Central memory CD8-positive, alpha-beta T cell (primary cell): ENCODE results near the gene NHLRC4.

Source experiments
- ATAC-seq: fragments of 150-1000 bp; cut with Tn5 transposase; replicated peaks from 2 replicates; pipeline ENCODE4 v1.10.0; 2022; ENCODE audit warnings: mild to moderate bottlenecking, moderate FRiP score, moderate number of reproducible peaks; ENCODE audit not compliant: poor library complexity, severe bottlenecking; ENCODE audit errors: extremely low read depth
- DNase-seq, 2 donors: peaks; one replicate each; pipeline ENCODE4 v3.0.0; 2021; ENCODE audit warnings: low spot score in 2 of 2
- H3K27ac Mint-ChIP-seq: one replicate; pipeline ENCODE4 v1.8.0; 2022; ENCODE audit warnings: low read depth, mild to moderate bottlenecking, moderate library complexity, mixed read lengths
- H3K27me3 Mint-ChIP-seq: one replicate; pipeline ENCODE4 v1.8.0; 2022; ENCODE audit warnings: mixed read lengths
- H3K36me3 Mint-ChIP-seq: one replicate; pipeline ENCODE4 v1.8.0; 2022; ENCODE audit warnings: mild to moderate bottlenecking, moderate library complexity, mixed read lengths; ENCODE audit not compliant: insufficient read depth
- H3K4me1 Mint-ChIP-seq: one replicate; pipeline ENCODE4 v1.8.0; 2022; ENCODE audit warnings: mixed read lengths
- H3K4me3 Mint-ChIP-seq: one replicate; pipeline ENCODE4 v1.8.0; 2022; ENCODE audit warnings: mild to moderate bottlenecking, moderate library complexity, mixed read lengths
- H3K9me3 Mint-ChIP-seq: one replicate; pipeline ENCODE4 v1.8.0; 2022; ENCODE audit warnings: mixed read lengths

The NHLRC4 gene

GRCh38 chr16:569445-570254 lies 2.8 kb downstream of the NHLRC4 start, which contains the start of gene PIGQ:
Gene PIGQ (plus strand): TSS chr16:569968. CDS start chr16:574075, 4,107 bp downstream.
- Mint-ChIP-seq H3K27ac (peak within 1 kb of the TSS; percentile 95), H3K27me3 (no peaks in the 10 kb centered on the region), H3K4me3 (peak within 1 kb of the TSS; percentile 84), H3K9me3 (no peaks in the 10 kb centered on the region), H3K36me3 (peaks cover 15% of the 10 kb centered on the region), H3K4me1 (peaks cover 26% of the 10 kb centered on the region)
- DNase-seq: peak; percentile 29 to 31
- peak; percentile 75 for ATAC-seq

GRCh38 chr16:572865-573650 lies 6.3 kb downstream of the NHLRC4 start:
- peaks cover 26% of the 10 kb centered on the region for H3K4me1 Mint-ChIP-seq
- DNase-seq (no peak), ATAC-seq (no peak)
- H3K9me3 Mint-ChIP-seq: no peaks in the 10 kb centered on the region
- H3K27ac Mint-ChIP-seq: no peak overlapping the region
- H3K4me3 Mint-ChIP-seq: no peak overlapping the region
- peaks cover 15% of the 10 kb centered on the region for H3K36me3 Mint-ChIP-seq
- H3K27me3 Mint-ChIP-seq: no peaks in the 10 kb centered on the region

GRCh38 chr16:574021-574760 lies 7.4 kb downstream of the NHLRC4 start:
- no peak for ATAC-seq
- DNase-seq: no peak
- Mint-ChIP-seq H3K27me3 (no peaks in the 10 kb centered on the region), H3K36me3 (peaks cover 12% of the 10 kb centered on the region), H3K27ac (no peak overlapping the region), H3K9me3 (no peaks in the 10 kb centered on the region), H3K4me1 (peaks cover 21% of the 10 kb centered on the region), H3K4me3 (no peak overlapping the region)

- Mint-ChIP-seq H3K36me3 (peaks cover 12% of the 10 kb centered on the region), H3K27ac (no peak overlapping the region)
Measured at GRCh38 chr16:575354-576196, 8.8 kb downstream of the NHLRC4 start.

GRCh38 chr16:576197-576822 lies 9.5 kb downstream of the NHLRC4 start:
- Mint-ChIP-seq H3K9me3 (no peaks in the 10 kb centered on the region), H3K4me3 (no peak overlapping the region), H3K27me3 (no peaks in the 10 kb centered on the region), H3K27ac (no peak overlapping the region), H3K36me3 (peaks cover 5% of the 10 kb centered on the region), H3K4me1 (peaks cover 9% of the 10 kb centered on the region)
- DNase-seq (no peak), ATAC-seq (no peak)

More at GRCh38 chr16:575354-576196, 8.8 kb downstream of the NHLRC4 start:
- ATAC-seq (no peak), DNase-seq (no peak)
- Mint-ChIP-seq H3K4me1 (peaks cover 16% of the 10 kb centered on the region), H3K9me3 (no peaks in the 10 kb centered on the region), H3K27me3 (no peaks in the 10 kb centered on the region), H3K4me3 (no peak overlapping the region)

- Mint-ChIP-seq H3K27ac (no peak overlapping the region), H3K4me3 (no peak overlapping the region), H3K27me3 (no peaks in the 10 kb centered on the region), H3K9me3 (no peaks in the 10 kb centered on the region), H3K36me3 (peaks cover 2% of the 10 kb centered on the region), H3K4me1 (peaks cover 4% of the 10 kb centered on the region)
- no peak for DNase-seq
- ATAC-seq: no peak
Measured at GRCh38 chr16:576823-577201, 10.0 kb downstream of the NHLRC4 start.

GRCh38 chr16:577796-578195 lies 11.0 kb downstream of the NHLRC4 start:
- no peaks in the 10 kb centered on the region for H3K9me3 Mint-ChIP-seq
- DNase-seq (no peak), ATAC-seq (no peak)
- H3K27ac Mint-ChIP-seq: no peak overlapping the region
- no peaks in the 10 kb centered on the region for H3K4me1 Mint-ChIP-seq
- no peak overlapping the region for H3K4me3 Mint-ChIP-seq
- no peaks in the 10 kb centered on the region for H3K36me3 Mint-ChIP-seq
- H3K27me3 Mint-ChIP-seq: no peaks in the 10 kb centered on the region

- H3K36me3 Mint-ChIP-seq: no peaks in the 10 kb centered on the region
- no peak for DNase-seq
- no peak overlapping the region for H3K4me3 Mint-ChIP-seq
- ATAC-seq: no peak
- H3K9me3 Mint-ChIP-seq: no peaks in the 10 kb centered on the region
- H3K27ac Mint-ChIP-seq: no peak overlapping the region
- H3K4me1 Mint-ChIP-seq: no peaks in the 10 kb centered on the region
- H3K27me3 Mint-ChIP-seq: no peaks in the 10 kb centered on the region
Measured at GRCh38 chr16:578232-578869, 11.5 kb downstream of the NHLRC4 start.

- H3K4me3 Mint-ChIP-seq: no peak overlapping the region
- no peak overlapping the region for H3K27ac Mint-ChIP-seq
- no peaks in the 10 kb centered on the region for H3K27me3 Mint-ChIP-seq
- peak; percentile 86 for ATAC-seq
- no peaks in the 10 kb centered on the region for H3K4me1 Mint-ChIP-seq
- DNase-seq: peak in 1 of 2 donors; percentile 47
- no peaks in the 10 kb centered on the region for H3K9me3 Mint-ChIP-seq
- no peaks in the 10 kb centered on the region for H3K36me3 Mint-ChIP-seq
Measured at GRCh38 chr16:578870-579405, 12.1 kb downstream of the NHLRC4 start.

- no peaks in the 10 kb centered on the region for H3K9me3 Mint-ChIP-seq
- H3K27me3 Mint-ChIP-seq: no peaks in the 10 kb centered on the region
- no peaks in the 10 kb centered on the region for H3K36me3 Mint-ChIP-seq
- no peak overlapping the region for H3K4me3 Mint-ChIP-seq
- H3K4me1 Mint-ChIP-seq: no peaks in the 10 kb centered on the region
- ATAC-seq (no peak), DNase-seq (no peak)
- H3K27ac Mint-ChIP-seq: no peak overlapping the region
Measured at GRCh38 chr16:580141-580945, 13.5 kb downstream of the NHLRC4 start.
